HEK293 (cell line): ENCODE measurements around the gene DGKH.

Source experiments
- CTCF ChIA-PET: fragments of 350-600 bp; formaldehyde crosslinking; extraction: SDS; loops from one replicate; lab custom pipeline; 2021; ENCODE audit warnings: antibody characterized with exemption; lab: Yijun Ruan, JAX
- POLR2A ChIA-PET: fragments of 300-600 bp; formaldehyde crosslinking; extraction: SDS; loops from one replicate; lab custom pipeline; 2020; ENCODE audit warnings: antibody characterized with exemption, inconsistent platforms; lab: Yijun Ruan, JAX
- H3K27ac ChIP-seq: fragments of 200-500 bp; sonication (Bioruptor generic); 2 replicates; pipeline ENCODE4 v1.5.1; 2014; ENCODE audit warnings: low read depth, low read length, control low read depth, inconsistent platforms; ENCODE audit errors: extremely low read depth
- H3K36me3 ChIP-seq, 2 experiments: fragments of 200-500 bp in 1 of 2; sonication (Bioruptor generic) in 1 of 2; 1 replicate in 1 of 2; 2 replicates in 1 of 2; pipeline ENCODE4 v1.5.1; 2014 to 2017; ENCODE audit warnings: inconsistent platforms in 2 of 2, low read length in 2 of 2; ENCODE audit not compliant: control insufficient read depth in 2 of 2, insufficient read depth in 1 of 2
- H3K4me1 ChIP-seq: fragments of 200-500 bp; sonication (Bioruptor generic); 2 replicates; pipeline ENCODE4 v1.5.1; 2014; ENCODE audit warnings: mild to moderate bottlenecking, low read length, inconsistent platforms; ENCODE audit not compliant: control insufficient read depth, insufficient read depth
- H3K4me3 ChIP-seq: 2 replicates; pipeline ENCODE4 v1.5.1; 2011; ENCODE audit warnings: low read depth, mild to moderate bottlenecking, control low read depth, low read length, moderate library complexity
- H3K9me3 ChIP-seq: fragments of 200-500 bp; sonication (Bioruptor generic); 2 replicates; pipeline ENCODE4 v1.5.1; 2014; ENCODE audit warnings: low read depth, low read length, inconsistent platforms; ENCODE audit not compliant: control insufficient read depth, insufficient read depth
- ZBTB21 ChIP-seq: fragments of 450-650 bp; formaldehyde crosslinking; IDR thresholded peaks from 2 replicates; pipeline ENCODE4 v1.5.1; 2017; ENCODE audit warnings: missing biosample characterization, missing genetic modification characterization
- ZBTB26 ChIP-seq: fragments of 450-650 bp; formaldehyde crosslinking; optimal IDR thresholded peaks from 2 replicates; pipeline ENCODE3; 2016; ENCODE audit warnings: missing biosample characterization, mild to moderate bottlenecking, missing genetic modification characterization
- ZNF132 ChIP-seq: fragments of 450-650 bp; formaldehyde crosslinking; IDR thresholded peaks from 2 replicates; pipeline ENCODE4 v1.5.1; 2017; ENCODE audit warnings: missing biosample characterization, missing genetic modification characterization, borderline replicate concordance
- ZNF133 ChIP-seq: fragments of 450-650 bp; formaldehyde crosslinking; IDR thresholded peaks from 2 replicates; pipeline ENCODE4 v1.5.1; 2016; ENCODE audit warnings: missing biosample characterization, missing genetic modification characterization
- ZNF311 ChIP-seq: fragments of 450-650 bp; formaldehyde crosslinking; IDR thresholded peaks from 2 replicates; pipeline ENCODE4 v1.5.1; 2017; ENCODE audit warnings: missing biosample characterization, missing genetic modification characterization, borderline replicate concordance
- ZNF324 ChIP-seq: fragments of 450-650 bp; formaldehyde crosslinking; IDR thresholded peaks from 2 replicates; pipeline ENCODE4 v1.5.1; 2016; ENCODE audit warnings: missing biosample characterization, missing genetic modification characterization
- ZNF335 ChIP-seq: fragments of 450-650 bp; formaldehyde crosslinking; conservative IDR thresholded peaks from 2 replicates; pipeline ENCODE4 v1.5.1; 2016; ENCODE audit warnings: missing biosample characterization, missing genetic modification characterization
- ZNF394 ChIP-seq: fragments of 450-650 bp; formaldehyde crosslinking; IDR thresholded peaks from 2 replicates; pipeline ENCODE4 v1.5.1; 2016; ENCODE audit warnings: missing biosample characterization, missing genetic modification characterization, mild to moderate bottlenecking, moderate library complexity, borderline replicate concordance
- ZNF433 ChIP-seq: fragments of 450-650 bp; formaldehyde crosslinking; IDR thresholded peaks from 2 replicates; pipeline ENCODE4 v1.5.1; 2016; ENCODE audit warnings: missing biosample characterization, missing genetic modification characterization, low read depth
- ZNF544 ChIP-seq: fragments of 450-650 bp; formaldehyde crosslinking; IDR thresholded peaks from 2 replicates; pipeline ENCODE4 v1.5.0; 2017; ENCODE audit warnings: missing biosample characterization, missing genetic modification characterization
- ZNF558 ChIP-seq: fragments of 450-650 bp; formaldehyde crosslinking; IDR thresholded peaks from 2 replicates; pipeline ENCODE4 v1.5.1; 2016; ENCODE audit warnings: missing biosample characterization, missing genetic modification characterization
- ZNF600 ChIP-seq: fragments of 450-650 bp; formaldehyde crosslinking; IDR thresholded peaks from 2 replicates; pipeline ENCODE4 v1.5.1; 2016; ENCODE audit warnings: missing biosample characterization, missing genetic modification characterization
- ZNF624 ChIP-seq: fragments of 450-650 bp; formaldehyde crosslinking; IDR thresholded peaks from 2 replicates; pipeline ENCODE4 v1.5.1; 2017; ENCODE audit warnings: missing biosample characterization, missing genetic modification characterization
- ZNF677 ChIP-seq: fragments of 450-650 bp; IDR thresholded peaks from 2 replicates; pipeline ENCODE4 v1.5.0; 2018; ENCODE audit warnings: missing biosample characterization, mild to moderate bottlenecking, missing genetic modification characterization, moderate library complexity
- ZNF776 ChIP-seq: fragments of 450-650 bp; formaldehyde crosslinking; IDR thresholded peaks from 2 replicates; pipeline ENCODE4 v1.5.0; 2017; ENCODE audit warnings: missing biosample characterization, missing genetic modification characterization, borderline replicate concordance
- TF ChIP-seq, protein P1 (sequence below): fragments of 450-650 bp; formaldehyde crosslinking; IDR thresholded peaks from 2 replicates; pipeline ENCODE4 v1.5.1; 2016; ENCODE audit warnings: missing biosample characterization, missing genetic modification characterization
- TF ChIP-seq, protein P2 (sequence below): fragments of 450-650 bp; formaldehyde crosslinking; IDR thresholded peaks from 2 replicates; pipeline ENCODE4 v1.5.1; 2016; ENCODE audit warnings: missing biosample characterization, missing genetic modification characterization
- TF ChIP-seq, protein P3 (sequence below): fragments of 450-650 bp; formaldehyde crosslinking; IDR thresholded peaks from 2 replicates; pipeline ENCODE4 v1.5.1; 2016; ENCODE audit warnings: missing biosample characterization, missing genetic modification characterization, borderline replicate concordance

DGKH gene

DNA sequence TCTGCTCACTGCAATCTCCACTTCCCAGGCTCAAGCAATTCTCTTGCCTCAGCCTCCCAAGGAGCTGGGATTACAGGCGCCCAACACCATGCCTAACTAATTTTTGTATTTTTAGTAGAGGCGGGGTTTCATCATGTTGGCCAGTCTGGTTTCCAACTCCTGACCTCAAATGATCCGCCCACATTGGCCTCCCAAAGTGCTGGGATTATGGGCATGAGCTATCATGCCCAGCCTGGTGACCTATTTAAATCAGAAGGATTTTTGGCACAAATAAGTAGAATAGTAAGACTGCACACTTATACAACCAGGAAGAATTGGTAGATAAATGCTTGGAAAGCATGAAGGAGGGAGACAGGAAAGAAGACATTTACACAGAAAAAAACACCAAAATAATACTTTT lies 170.1 kb downstream of the DGKH start:
- Histone ChIP-seq H3K4me3 (no peak overlapping the region), H3K36me3 (peaks cover 7 to 11% of the 10 kb centered on the region in 2 experiments), H3K9me3 (no peaks in the 10 kb centered on the region), H3K4me1 (no peaks in the 10 kb centered on the region), H3K27ac (no peak overlapping the region)
- TF ChIP-seq ZNF324, result no peak
- TF ChIP-seq ZNF776 (tag by site-specific recombination), result no peak
- no peak for TF ChIP-seq ZNF394 (tag by site-specific recombination)
- no peak for TF ChIP-seq ZNF600 (tag by site-specific recombination)
- TF ChIP-seq, protein P1, sequence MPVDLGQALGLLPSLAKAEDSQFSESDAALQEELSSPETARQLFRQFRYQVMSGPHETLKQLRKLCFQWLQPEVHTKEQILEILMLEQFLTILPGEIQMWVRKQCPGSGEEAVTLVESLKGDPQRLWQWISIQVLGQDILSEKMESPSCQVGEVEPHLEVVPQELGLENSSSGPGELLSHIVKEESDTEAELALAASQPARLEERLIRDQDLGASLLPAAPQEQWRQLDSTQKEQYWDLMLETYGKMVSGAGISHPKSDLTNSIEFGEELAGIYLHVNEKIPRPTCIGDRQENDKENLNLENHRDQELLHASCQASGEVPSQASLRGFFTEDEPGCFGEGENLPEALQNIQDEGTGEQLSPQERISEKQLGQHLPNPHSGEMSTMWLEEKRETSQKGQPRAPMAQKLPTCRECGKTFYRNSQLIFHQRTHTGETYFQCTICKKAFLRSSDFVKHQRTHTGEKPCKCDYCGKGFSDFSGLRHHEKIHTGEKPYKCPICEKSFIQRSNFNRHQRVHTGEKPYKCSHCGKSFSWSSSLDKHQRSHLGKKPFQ (tag by site-specific recombination), result no peak
- TF ChIP-seq, protein P2, sequence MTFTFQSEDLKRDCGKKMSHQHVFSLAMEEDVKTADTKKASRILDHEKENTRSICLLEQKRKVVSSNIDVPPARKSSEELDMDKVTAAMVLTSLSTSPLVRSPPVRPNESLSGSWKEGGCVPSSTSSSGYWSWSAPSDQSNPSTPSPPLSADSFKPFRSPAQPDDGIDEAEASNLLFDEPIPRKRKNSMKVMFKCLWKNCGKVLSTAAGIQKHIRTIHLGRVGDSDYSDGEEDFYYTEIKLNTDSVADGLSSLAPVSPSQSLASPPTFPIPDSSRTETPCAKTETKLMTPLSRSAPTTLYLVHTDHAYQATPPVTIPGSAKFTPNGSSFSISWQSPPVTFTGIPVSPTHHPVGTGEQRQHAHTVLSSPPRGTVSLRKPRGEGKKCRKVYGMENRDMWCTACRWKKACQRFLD, result no peak
- no peak for TF ChIP-seq ZNF677 (tag by site-specific recombination)
- no peak for TF ChIP-seq ZNF311 (tag by site-specific recombination)
- POLR2A ChIA-PET, result no interaction called here
- CTCF ChIA-PET, result interaction anchor here (1.0 kb wide), 1 partner anchor 62 kb away, joined by 3 read pairs; no protein-coding TSS in a partner anchor

DNA sequence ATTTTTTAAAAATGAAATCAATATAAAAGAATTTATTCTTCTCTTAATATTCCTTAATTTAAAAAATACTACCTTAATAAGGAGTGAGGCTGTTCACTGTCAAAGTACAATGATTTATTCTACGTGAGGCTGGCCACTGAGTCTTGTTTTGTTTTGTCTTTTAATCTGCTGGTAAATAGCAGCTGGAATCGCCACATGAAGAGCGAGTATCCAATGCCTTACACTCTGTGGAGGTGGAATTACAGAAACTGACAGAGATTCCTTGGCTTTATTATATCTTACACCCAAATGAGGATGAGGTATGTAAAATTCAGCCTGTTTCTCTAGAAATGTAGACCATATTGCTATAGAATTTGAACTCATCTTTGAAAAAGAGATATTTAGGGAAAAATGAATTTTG lies 170.6 kb downstream of the DGKH start:
- CTCF ChIA-PET, result interaction anchor here (1.0 kb wide), 1 partner anchor 62 kb away, joined by 3 read pairs; no protein-coding TSS in a partner anchor
- Histone ChIP-seq H3K27ac (no peak overlapping the region), H3K36me3 (peaks cover 7 to 11% of the 10 kb centered on the region in 2 experiments), H3K9me3 (no peaks in the 10 kb centered on the region), H3K4me3 (no peak overlapping the region), H3K4me1 (no peaks in the 10 kb centered on the region)
- POLR2A ChIA-PET, result no interaction called here
- TF ChIP-seq ZNF133 (tag by site-specific recombination), result no peak
- TF ChIP-seq ZBTB26 (tag by site-specific recombination), result no peak
- TF ChIP-seq, protein P3, sequence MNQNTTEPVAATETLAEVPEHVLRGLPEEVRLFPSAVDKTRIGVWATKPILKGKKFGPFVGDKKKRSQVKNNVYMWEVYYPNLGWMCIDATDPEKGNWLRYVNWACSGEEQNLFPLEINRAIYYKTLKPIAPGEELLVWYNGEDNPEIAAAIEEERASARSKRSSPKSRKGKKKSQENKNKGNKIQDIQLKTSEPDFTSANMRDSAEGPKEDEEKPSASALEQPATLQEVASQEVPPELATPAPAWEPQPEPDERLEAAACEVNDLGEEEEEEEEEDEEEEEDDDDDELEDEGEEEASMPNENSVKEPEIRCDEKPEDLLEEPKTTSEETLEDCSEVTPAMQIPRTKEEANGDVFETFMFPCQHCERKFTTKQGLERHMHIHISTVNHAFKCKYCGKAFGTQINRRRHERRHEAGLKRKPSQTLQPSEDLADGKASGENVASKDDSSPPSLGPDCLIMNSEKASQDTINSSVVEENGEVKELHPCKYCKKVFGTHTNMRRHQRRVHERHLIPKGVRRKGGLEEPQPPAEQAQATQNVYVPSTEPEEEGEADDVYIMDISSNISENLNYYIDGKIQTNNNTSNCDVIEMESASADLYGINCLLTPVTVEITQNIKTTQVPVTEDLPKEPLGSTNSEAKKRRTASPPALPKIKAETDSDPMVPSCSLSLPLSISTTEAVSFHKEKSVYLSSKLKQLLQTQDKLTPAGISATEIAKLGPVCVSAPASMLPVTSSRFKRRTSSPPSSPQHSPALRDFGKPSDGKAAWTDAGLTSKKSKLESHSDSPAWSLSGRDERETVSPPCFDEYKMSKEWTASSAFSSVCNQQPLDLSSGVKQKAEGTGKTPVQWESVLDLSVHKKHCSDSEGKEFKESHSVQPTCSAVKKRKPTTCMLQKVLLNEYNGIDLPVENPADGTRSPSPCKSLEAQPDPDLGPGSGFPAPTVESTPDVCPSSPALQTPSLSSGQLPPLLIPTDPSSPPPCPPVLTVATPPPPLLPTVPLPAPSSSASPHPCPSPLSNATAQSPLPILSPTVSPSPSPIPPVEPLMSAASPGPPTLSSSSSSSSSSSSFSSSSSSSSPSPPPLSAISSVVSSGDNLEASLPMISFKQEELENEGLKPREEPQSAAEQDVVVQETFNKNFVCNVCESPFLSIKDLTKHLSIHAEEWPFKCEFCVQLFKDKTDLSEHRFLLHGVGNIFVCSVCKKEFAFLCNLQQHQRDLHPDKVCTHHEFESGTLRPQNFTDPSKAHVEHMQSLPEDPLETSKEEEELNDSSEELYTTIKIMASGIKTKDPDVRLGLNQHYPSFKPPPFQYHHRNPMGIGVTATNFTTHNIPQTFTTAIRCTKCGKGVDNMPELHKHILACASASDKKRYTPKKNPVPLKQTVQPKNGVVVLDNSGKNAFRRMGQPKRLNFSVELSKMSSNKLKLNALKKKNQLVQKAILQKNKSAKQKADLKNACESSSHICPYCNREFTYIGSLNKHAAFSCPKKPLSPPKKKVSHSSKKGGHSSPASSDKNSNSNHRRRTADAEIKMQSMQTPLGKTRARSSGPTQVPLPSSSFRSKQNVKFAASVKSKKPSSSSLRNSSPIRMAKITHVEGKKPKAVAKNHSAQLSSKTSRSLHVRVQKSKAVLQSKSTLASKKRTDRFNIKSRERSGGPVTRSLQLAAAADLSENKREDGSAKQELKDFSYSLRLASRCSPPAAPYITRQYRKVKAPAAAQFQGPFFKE (tag by site-specific recombination), result no peak
- TF ChIP-seq ZNF433 (tag by site-specific recombination), result no peak
- TF ChIP-seq ZNF132, result no peak
- no peak for TF ChIP-seq ZNF624 (tag by site-specific recombination)
- TF ChIP-seq ZNF335 (tag by site-specific recombination), result no peak
- TF ChIP-seq ZNF558, result no peak
- TF ChIP-seq ZBTB21 (tag by site-specific recombination), result no peak
- TF ChIP-seq ZNF544 (tag by site-specific recombination), result no peak
